MM.1S (cell line): Measurements from ENCODE around the gene C1QTNF3.
"Not testable (repeated sequence)": the region's sequence is repeated elsewhere in the genome, so short reads cannot be mapped to it uniquely, and the experiment has no call there.

ENCODE experiments used
- CTCF ChIP-seq: fragments of 300-600 bp; sonication (generic); IDR thresholded peaks from 2 replicates; pipeline ENCODE4 v1.5.1; 2016; ENCODE audit warnings: antibody characterized with exemption, low read length, mixed read lengths
- EZH2 ChIP-seq: fragments of 300-600 bp; sonication (generic); optimal IDR thresholded peaks from 2 replicates; pipeline ENCODE3; 2017; ENCODE audit warnings: low read depth, mild to moderate bottlenecking, antibody characterized with exemption, low read length, mixed read lengths

DNA sequence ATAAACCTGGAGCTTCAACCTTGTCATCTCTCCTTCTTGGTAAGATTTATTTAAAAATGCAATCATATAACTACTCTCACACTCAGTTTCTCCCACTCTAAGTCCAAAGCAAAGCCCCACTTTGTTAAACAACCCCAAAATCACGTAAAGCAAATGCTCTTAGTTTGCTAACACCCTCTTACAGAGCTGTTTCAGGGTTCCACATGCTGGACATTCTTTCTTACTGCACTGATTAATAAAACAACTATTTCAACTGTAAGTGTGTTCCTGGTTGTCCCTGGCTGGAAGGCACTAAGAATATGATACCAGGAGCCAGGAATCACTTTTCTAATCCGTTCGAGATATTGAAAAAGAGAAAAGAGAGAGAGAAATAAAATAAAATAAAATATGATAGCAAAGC is 31.5 kb upstream of the C1QTNF3 start:
- TF ChIP-seq CTCF, EZH2: not testable (repeated sequence)
